HepG2 (cell line): ENCODE measurements around the gene KCNH6. TPM values are rescaled to one million over a fixed set of nuclear protein-coding genes. Genes with fewer than 3 reads are reported as not detected.

Experiments used
- ATAC-seq: fragments of 200-7000 bp; cut with Tn5 transposase; 3 replicates; pipeline ENCODE4 v1.9.1; 2020; ENCODE audit warnings: mild to moderate bottlenecking, moderate library complexity
- BruUV-seq: library from RNA; stranded (reverse); fragments of 400-500 nt; replicated peaks from 2 replicates; lab custom pipeline; 2021; lab: Mats Ljungman, UMichigan
- CTCF ChIA-PET: fragments of 300-600 bp; formaldehyde crosslinking; extraction: SDS; loops from one replicate; lab custom pipeline; 2021; ENCODE audit warnings: low total read pairs, inconsistent platforms, low intra/inter-chr PET ratio; lab: Yijun Ruan, JAX
- POLR2A ChIA-PET: fragments of 350-600 bp; sonication (Branson Sonifier 250); formaldehyde crosslinking; loops from one replicate; lab custom pipeline; 2020; ENCODE audit warnings: antibody characterized with exemption, inconsistent platforms; lab: Yijun Ruan, JAX
- DNase-seq: peaks from one replicate; pipeline ENCODE4 v3.0.0-alpha.2; 2015; ENCODE audit warnings: low spot score
- FAIRE-seq: peaks from 3 replicates; lab custom pipeline; 2011; peaks lifted over from hg19 to GRCh38; lab: Jason Lieb, UNC
- H2AFZ ChIP-seq: one replicate; pipeline ENCODE4 v1.6.1; 2011; ENCODE audit warnings: low read length, inconsistent platforms
- H3K27ac ChIP-seq: fragments of 300-600 bp; 3 replicates; pipeline ENCODE4 v1.8.0; 2011; ENCODE audit warnings: mixed run types, mild to moderate bottlenecking, mixed read lengths, low read length, inconsistent platforms; ENCODE audit not compliant: insufficient read depth; ENCODE audit errors: extremely low read length
- H3K27me3 ChIP-seq, 2 experiments: fragments of 200-600 bp in 1 of 2; 2 replicates in 1 of 2; 3 replicates in 1 of 2; pipeline versions ENCODE4 v1.6.0 to v1.8.0; 2011; ENCODE audit warnings: low read length in 2 of 2, mild to moderate bottlenecking in 2 of 2, moderate library complexity in 2 of 2, inconsistent platforms in 1 of 2; ENCODE audit not compliant: insufficient read depth in 2 of 2, control insufficient read depth in 1 of 2
- H3K36me3 ChIP-seq, 2 experiments: fragments of 200-600 bp in 1 of 2; replicated peaks in 1 of 2; 2 replicates in 1 of 2; 3 replicates in 1 of 2; pipeline versions ENCODE4 v1.5.1 to v1.8.0; 2011; ENCODE audit warnings: low read length in 2 of 2, inconsistent platforms in 1 of 2; ENCODE audit not compliant: insufficient read depth in 2 of 2, control insufficient read depth in 1 of 2
- H3K4me1 ChIP-seq: 2 replicates; pipeline ENCODE4 v1.5.1; 2012; ENCODE audit warnings: low read length, inconsistent platforms; ENCODE audit not compliant: insufficient read depth
- H3K4me2 ChIP-seq: 2 replicates; pipeline ENCODE4 v1.6.0; 2011; ENCODE audit warnings: low read depth, low read length, inconsistent platforms
- H3K4me3 ChIP-seq, 3 experiments: fragments of 200-600 bp in 1 of 3; sonication (generic), shearing (Covaris generic) in 1 of 3; replicated peaks in 1 of 3; 2 replicates each; pipeline ENCODE4 v1.5.1; 2011 to 2016; ENCODE audit warnings: low read length in 3 of 3, inconsistent platforms in 2 of 3, low read depth in 2 of 3, mild to moderate bottlenecking in 2 of 3, control low read depth in 1 of 3, mixed read lengths in 1 of 3; ENCODE audit not compliant: insufficient read depth in 1 of 3
- H3K79me2 ChIP-seq: one replicate; pipeline ENCODE4 v1.6.1; 2011; ENCODE audit warnings: low read length, inconsistent platforms; ENCODE audit not compliant: insufficient read depth
- H3K9ac ChIP-seq: 2 replicates; pipeline ENCODE4 v1.6.0; 2011; ENCODE audit warnings: mild to moderate bottlenecking, low read depth, low read length, inconsistent platforms; ENCODE audit not compliant: insufficient read depth
- H3K9me3 ChIP-seq: 2 replicates; pipeline ENCODE4 v1.5.1; 2012; ENCODE audit warnings: mild to moderate bottlenecking, low read length
- H4K20me1 ChIP-seq: 2 replicates; pipeline ENCODE4 v1.6.0; 2011; ENCODE audit warnings: inconsistent platforms, mild to moderate bottlenecking, low read length, moderate library complexity; ENCODE audit not compliant: insufficient read depth
- BRF2 ChIP-seq: sonication (generic); formaldehyde crosslinking; IDR thresholded peaks from 2 replicates; pipeline ENCODE4 v1.8.1; 2022; ENCODE audit warnings: mild to moderate bottlenecking, missing genetic modification reagents
- CAMTA2 ChIP-seq: sonication (generic); formaldehyde crosslinking; IDR thresholded peaks from 2 replicates; pipeline ENCODE4 v1.4.0; 2020; ENCODE audit warnings: mild to moderate bottlenecking, missing genetic modification reagents, borderline replicate concordance
- MYNN ChIP-seq: sonication (generic); formaldehyde crosslinking; IDR thresholded peaks from 2 replicates; pipeline ENCODE4 v1.4.0; 2020; ENCODE audit warnings: mild to moderate bottlenecking, low read depth, missing genetic modification reagents
- NFIC ChIP-seq: IDR thresholded peaks from 2 replicates; pipeline ENCODE4 v1.6.1; 2012; ENCODE audit warnings: mild to moderate bottlenecking, low read length, inconsistent platforms
- ZBTB14 ChIP-seq: sonication (generic); formaldehyde crosslinking; IDR thresholded peaks from 2 replicates; pipeline ENCODE4 v1.4.0; 2020; ENCODE audit warnings: missing genetic modification reagents
- ZBTB40 ChIP-seq, 2 experiments: fragments of 450-650 bp in 1 of 2; sonication (generic) in 1 of 2; formaldehyde crosslinking in 1 of 2; IDR thresholded peaks; 2 replicates each; pipeline versions ENCODE4 v1.6.1 to v1.8.0; 2016 to 2022; ENCODE audit warnings: antibody characterized with exemption in 1 of 2, mild to moderate bottlenecking in 1 of 2, missing genetic modification reagents in 1 of 2
- ZNF232 ChIP-seq: sonication (generic); formaldehyde crosslinking; IDR thresholded peaks from 2 replicates; pipeline ENCODE4 v1.4.0; 2020; ENCODE audit warnings: missing genetic modification reagents, borderline replicate concordance
- ZNF274 ChIP-seq: sonication (generic); formaldehyde crosslinking; IDR thresholded peaks from 2 replicates; pipeline ENCODE4 v1.5.1; 2020; ENCODE audit warnings: mild to moderate bottlenecking, missing genetic modification reagents
- ZNF282 ChIP-seq: fragments of 450-650 bp; IDR thresholded peaks from 2 replicates; pipeline ENCODE4 v1.6.1; 2018; ENCODE audit not compliant: partially characterized antibody
- ZNF580 ChIP-seq: IDR thresholded peaks from 2 replicates; pipeline ENCODE4 v1.6.1; 2016; ENCODE audit warnings: low read depth, borderline replicate concordance
- ZNF704 ChIP-seq: sonication (generic); formaldehyde crosslinking; IDR thresholded peaks from 2 replicates; pipeline ENCODE4 v1.8.1; 2023; ENCODE audit warnings: mild to moderate bottlenecking, inconsistent platforms, moderate library complexity, missing genetic modification reagents, borderline replicate concordance
- WGBS: methylation state at CpG from one replicate; pipeline ENCODE4 v1.1.6; 2017; ENCODE audit warnings: low lambda C conversion rate; 5-methylcytosine and 5-hydroxymethylcytosine counted together
- in situ Hi-C: cut with HindIII; loops from 2 replicates; pipeline ENCODE4 v1.10.0; 2017; ENCODE audit warnings: low pct_unique_long_range_greater_than_20kb; ENCODE audit not compliant: extremely low pct_ligation_motif_present
- intact Hi-C: fragments of 100-400 bp; cut with micrococcal nuclease; formaldehyde crosslinking; loops from one replicate; pipeline ENCODE4 v1.10.0; 2022; ENCODE audit not compliant: unreplicated experiment
- polyA plus RNA-seq, 8 experiments: library from polyadenylated mRNA; depleted of rRNA in 3 of 8; stranded (reverse) in 7 of 8; unstranded in 1 of 8; fragments of >200 nt; fragmentation: Illumina TruSeq in 4 of 8; extraction: Trizol in 4 of 8; gene quantifications; 2 replicates each; pipeline versions ENCODE4 v1.2.1 to v1.2.3, GENCODE V29; 2011 to 2016; ENCODE audit warnings: low read depth in 4 of 8, missing spikeins in 1 of 8, mixed read lengths in 1 of 8; ENCODE audit not compliant: insufficient read depth in 1 of 8
- total RNA-seq, 5 experiments: library from RNA; depleted of rRNA; stranded (reverse); fragments of >200 nt; fragmentation: Illumina TruSeq; extraction: Trizol; gene quantifications; 2 replicates each; pipeline ENCODE4 v1.2.3, GENCODE V29; 2016; ENCODE audit warnings: low read depth in 1 of 5

The KCNH6 gene
- total and polyA plus RNA-seq, 2 of the 13 experiments (the other 11 are each of a cell fraction or from before 2014, with no cell fraction given): 0.05 to 0.18 TPM

- ChIA-PET CTCF (no interaction called here), POLR2A (interaction anchor here (0.6 kb wide), 1 partner anchor 41 kb away, joined by 3 read pairs; no protein-coding TSS in a partner anchor)
- in situ Hi-C loops (no loop called here), intact Hi-C loops (no loop called here)
- 37% methylated on average over 4 of the region's 4 CpGs for WGBS
- peaks cover 29% of the 10 kb centered on the region for H3K4me1 ChIP-seq
- H3K79me2 ChIP-seq: no peaks in the 10 kb centered on the region
- no peak overlapping the region for H3K4me2 ChIP-seq
- no peaks in the 10 kb centered on the region for H3K9me3 ChIP-seq
- FAIRE-seq (no peak), ATAC-seq (no peak), DNase-seq (no peak)
- no peak overlapping the region for H3K4me3 ChIP-seq
- H3K27ac ChIP-seq: no peak overlapping the region
- no TSS peak for BruUV-seq
- H2AFZ ChIP-seq: no peak overlapping the region
- no peak overlapping the region for H3K9ac ChIP-seq
- no peaks in the 10 kb centered on the region for H3K36me3 ChIP-seq
- peaks cover 18 to 61% of the 10 kb centered on the region in 2 experiments for H3K27me3 ChIP-seq
- H4K20me1 ChIP-seq: no peaks in the 10 kb centered on the region
- TF ChIP-seq ZNF282: no peak
- no peak for TF ChIP-seq ZNF232
- no peak for TF ChIP-seq ZNF274
- no peak for TF ChIP-seq CAMTA2 (CRISPR knock-in tag)
- no peak for TF ChIP-seq NFIC
- no peak for TF ChIP-seq MYNN (CRISPR knock-in tag)
- no peak for TF ChIP-seq ZBTB40 (IDR thresholded peaks at IDR 0.05)
- TF ChIP-seq ZBTB40 (CRISPR knock-in tag; IDR thresholded peaks at IDR 0.05): no peak
- no peak for TF ChIP-seq ZNF580 (CRISPR knock-in tag)
- no peak for TF ChIP-seq ZNF704 (CRISPR knock-in tag)
- TF ChIP-seq BRF2: no peak
- TF ChIP-seq ZBTB14 (CRISPR knock-in tag): no peak
These were observed 13.8 kb downstream of the KCNH6 start for GRCh38 chr17:63537001-63537400.
